MM.1S (cell line): ENCODE results near the gene AMIGO1.

ENCODE experiments used
- CTCF ChIP-seq: fragments of 300-600 bp; sonication (generic); IDR thresholded peaks from 2 replicates; pipeline ENCODE4 v1.5.1; 2016; ENCODE audit warnings: antibody characterized with exemption, low read length, mixed read lengths
- EZH2 ChIP-seq: fragments of 300-600 bp; sonication (generic); optimal IDR thresholded peaks from 2 replicates; pipeline ENCODE3; 2017; ENCODE audit warnings: low read depth, mild to moderate bottlenecking, antibody characterized with exemption, low read length, mixed read lengths

DNA sequence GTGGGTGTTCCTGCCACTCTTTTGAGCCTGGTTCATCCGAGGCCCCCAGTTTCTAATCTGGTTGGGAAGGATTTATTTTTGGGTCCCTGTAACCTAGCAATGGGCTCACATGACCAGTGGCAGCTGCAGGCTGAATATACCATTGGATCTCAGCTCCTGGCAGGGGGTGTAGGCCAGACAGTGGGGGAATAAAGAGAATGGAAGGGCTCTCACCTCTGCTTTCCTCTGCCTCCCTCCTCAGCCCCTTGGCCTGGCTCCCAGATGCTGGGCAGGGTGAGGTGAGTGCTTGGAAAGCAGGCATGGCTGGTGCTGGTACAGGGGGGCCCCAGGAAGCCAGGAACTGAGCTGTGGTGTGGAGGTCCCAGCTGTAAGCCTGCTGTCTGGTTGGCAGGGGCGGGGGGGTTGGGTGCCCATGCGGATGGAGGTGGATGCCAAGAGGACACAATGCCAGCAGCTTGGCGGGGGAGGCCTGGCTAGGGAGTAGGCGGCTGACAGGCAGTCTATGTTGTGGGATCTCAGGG, 26.5 kb upstream of the AMIGO1 start:
- TF ChIP-seq CTCF = no peak
- no peak for TF ChIP-seq EZH2
